Measurements from ENCODE around the gene CASQ1. TPM values are rescaled to one million over a fixed set of nuclear protein-coding genes. Genes with fewer than 3 reads are reported as not detected.

CASQ1 gene
- total and polyA plus RNA-seq, 8 donors, result 0.14 TPM; not detected in 7

- FAIRE-seq, result no peak
- Histone ChIP-seq H3K27me3 (no peaks in the 10 kb centered on the region), H3K27ac (no peak overlapping the region), H3K36me3 (no peaks in the 10 kb centered on the region), H3K9me3 (no peaks in the 10 kb centered on the region), H3K4me1 (no peaks in the 10 kb centered on the region), H3K4me3 (no peak overlapping the region)
- TF ChIP-seq, protein P1, sequence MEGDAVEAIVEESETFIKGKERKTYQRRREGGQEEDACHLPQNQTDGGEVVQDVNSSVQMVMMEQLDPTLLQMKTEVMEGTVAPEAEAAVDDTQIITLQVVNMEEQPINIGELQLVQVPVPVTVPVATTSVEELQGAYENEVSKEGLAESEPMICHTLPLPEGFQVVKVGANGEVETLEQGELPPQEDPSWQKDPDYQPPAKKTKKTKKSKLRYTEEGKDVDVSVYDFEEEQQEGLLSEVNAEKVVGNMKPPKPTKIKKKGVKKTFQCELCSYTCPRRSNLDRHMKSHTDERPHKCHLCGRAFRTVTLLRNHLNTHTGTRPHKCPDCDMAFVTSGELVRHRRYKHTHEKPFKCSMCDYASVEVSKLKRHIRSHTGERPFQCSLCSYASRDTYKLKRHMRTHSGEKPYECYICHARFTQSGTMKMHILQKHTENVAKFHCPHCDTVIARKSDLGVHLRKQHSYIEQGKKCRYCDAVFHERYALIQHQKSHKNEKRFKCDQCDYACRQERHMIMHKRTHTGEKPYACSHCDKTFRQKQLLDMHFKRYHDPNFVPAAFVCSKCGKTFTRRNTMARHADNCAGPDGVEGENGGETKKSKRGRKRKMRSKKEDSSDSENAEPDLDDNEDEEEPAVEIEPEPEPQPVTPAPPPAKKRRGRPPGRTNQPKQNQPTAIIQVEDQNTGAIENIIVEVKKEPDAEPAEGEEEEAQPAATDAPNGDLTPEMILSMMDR (IDR thresholded peaks at IDR 0.05), result no peak
- no peak for ATAC-seq
- no peak for DNase-seq
- intact Hi-C loops (cut with DNase I), result no loop called here
- 91 to 92% methylated on average over 6 of the region's 6 CpGs for WGBS, 2 donors
These were observed 22.8 kb upstream of the CASQ1 start for GRCh38 chr1:160167580-160167979.

DNA sequence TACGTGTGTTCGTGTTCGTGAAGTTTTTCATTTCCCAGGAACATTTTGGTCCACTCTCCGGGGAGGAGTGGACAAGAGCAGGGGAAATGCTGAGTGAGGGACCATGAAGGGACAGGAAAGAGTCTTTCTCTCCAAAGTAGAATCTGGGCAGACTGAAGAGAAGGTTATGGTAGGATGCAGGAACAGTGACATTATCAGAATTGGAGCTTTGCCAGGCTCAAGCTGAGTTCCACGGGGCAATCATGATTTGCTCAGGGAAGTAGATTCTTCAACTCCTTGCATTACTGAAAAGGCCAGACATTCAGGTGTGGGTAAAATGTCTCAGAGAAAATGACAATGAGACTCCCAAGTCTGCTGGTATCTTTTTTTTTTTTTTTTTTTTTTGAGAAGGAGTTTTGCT, 22.4 kb upstream of the CASQ1 start:
- Histone ChIP-seq H3K9me3 (no peaks in the 10 kb centered on the region), H3K27ac (no peak overlapping the region), H3K4me3 (no peak overlapping the region), H3K4me1 (no peaks in the 10 kb centered on the region), H3K27me3 (no peaks in the 10 kb centered on the region), H3K36me3 (no peaks in the 10 kb centered on the region)
- no peak for ATAC-seq
- intact Hi-C loops (cut with DNase I), result no loop called here
- FAIRE-seq, result no peak
- TF ChIP-seq, protein P1 (IDR thresholded peaks at IDR 0.05), result no peak
- WGBS, 2 donors, result 61 to 65% methylated on average over 5 of the region's 5 CpGs
- DNase-seq, result no peak

DNA sequence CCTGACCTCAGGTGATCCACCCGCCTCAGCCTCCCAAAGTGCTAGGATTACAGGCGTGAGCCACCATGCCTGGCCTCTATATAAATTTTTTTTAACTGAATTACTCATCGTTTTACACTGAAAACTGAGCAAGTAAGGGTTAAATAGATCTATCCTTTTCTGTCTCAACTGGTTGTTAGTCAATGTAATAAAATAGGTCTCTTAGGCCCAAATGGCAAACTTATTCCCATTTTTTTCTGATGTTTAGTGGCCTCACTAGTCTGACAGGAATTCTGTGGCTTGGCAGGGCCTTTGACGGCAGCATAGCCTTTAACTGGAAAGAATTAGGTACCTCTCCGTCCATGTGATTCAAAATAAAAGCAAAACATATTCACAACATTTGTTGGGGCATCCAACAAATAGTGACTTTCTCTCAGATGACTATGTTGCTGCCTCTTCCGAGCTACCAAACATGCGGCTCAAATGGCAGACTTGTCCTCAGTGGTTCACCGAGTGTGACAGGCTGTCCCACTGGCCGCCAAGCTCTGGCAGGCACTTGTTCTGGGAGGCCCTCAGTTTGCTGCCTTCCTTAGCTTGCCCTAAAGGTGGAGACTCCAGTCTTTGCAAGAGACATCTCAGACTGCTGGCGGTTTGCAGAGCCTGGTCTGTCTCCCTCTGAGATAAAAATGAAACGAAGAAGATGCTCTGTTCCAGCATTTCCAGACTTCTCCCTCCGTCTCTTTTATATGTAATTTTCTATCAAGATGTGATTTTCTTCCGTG, 21.6 kb upstream of the CASQ1 start:
- Histone ChIP-seq H3K27me3 (no peaks in the 10 kb centered on the region), H3K4me3 (no peak overlapping the region), H3K27ac (no peak overlapping the region), H3K9me3 (no peaks in the 10 kb centered on the region), H3K36me3 (no peaks in the 10 kb centered on the region), H3K4me1 (no peaks in the 10 kb centered on the region)
- WGBS, 2 donors, result 80 to 86% methylated on average over 13 of the region's 13 CpGs
- ATAC-seq, result no peak
- intact Hi-C loops (cut with DNase I), result no loop called here
- FAIRE-seq, result no peak
- TF ChIP-seq, protein P1 (IDR thresholded peaks at IDR 0.05), result no peak
- no peak for DNase-seq

- Histone ChIP-seq H3K4me1 (no peaks in the 10 kb centered on the region), H3K36me3 (no peaks in the 10 kb centered on the region), H3K27ac (no peak overlapping the region), H3K27me3 (no peaks in the 10 kb centered on the region), H3K9me3 (no peaks in the 10 kb centered on the region), H3K4me3 (no peak overlapping the region)
- WGBS, 2 donors, result 62 to 67% methylated on average over 15 of the region's 15 CpGs
- DNase-seq (no peak), FAIRE-seq (no peak), ATAC-seq (no peak)
- intact Hi-C loops (cut with DNase I), result no loop called here
- TF ChIP-seq, protein P1 (IDR thresholded peaks at IDR 0.05), result no peak
These were observed 20.6 kb upstream of the CASQ1 start for GRCh38 chr1:160169553-160170399.

All from pancreas (tissue), 10 donors.